ENCODE measurements around the gene SDHD. TPM values are rescaled to one million over a fixed set of nuclear protein-coding genes. Genes with fewer than 3 reads are reported as not detected.
A peak's percentile ranks its signal among the peaks of the same experiment; 100 is the strongest.

The SDHD gene
- total and polyA plus RNA-seq, 4 donors, result 154 to 277 (median 177) TPM

GRCh38 chr11:112100462-112100861 is 13.8 kb downstream of the SDHD start:
- no peak overlapping the region for H3K4me3 ChIP-seq (ENCODE audit: low read depth in 1 of 3, low read length in 3 of 3)
- H3K9me3 ChIP-seq (ENCODE audit: control insufficient read depth in 4 of 4, low read length in 3 of 4), result no peaks in the 10 kb centered on the region
- peak in 1 of 2 donors; percentile 19 for TF ChIP-seq RXRA (IDR thresholded peaks at IDR 0.05)
- TF ChIP-seq FOXA2 (IDR thresholded peaks at IDR 0.05), result no peak
- peak; percentile 55 to 61 for TF ChIP-seq HNF4A (conservative IDR thresholded peaks at IDR 0.05)
- no peaks in the 10 kb centered on the region for H3K27me3 ChIP-seq (ENCODE audit: control insufficient read depth in 4 of 4, insufficient read depth in 4 of 4, low read length in 3 of 4)
- peaks cover 0 to 6% (median 4%) of the 10 kb centered on the region in 4 donors for H3K4me1 ChIP-seq (ENCODE audit: control insufficient read depth in 4 of 4, insufficient read depth in 4 of 4, low read length in 3 of 4)
- peaks cover 0 to 18% (median 4%) of the 10 kb centered on the region in 4 donors for H3K36me3 ChIP-seq (ENCODE audit: control insufficient read depth in 4 of 4, insufficient read depth in 3 of 4, low read depth in 1 of 4, low read length in 3 of 4)
- H3K9ac ChIP-seq (ENCODE audit: low read depth in 1 of 2, low read length in 2 of 2), result no peak overlapping the region
- 24% methylated on average over 2 of the region's 2 CpGs for WGBS
- no peak overlapping the region for H3K27ac ChIP-seq (ENCODE audit: low read depth in 1 of 2, low read length in 2 of 2)
- DNase-seq (ENCODE audit: low spot score), result no peak

GRCh38 chr11:112103446-112103845 is 16.8 kb downstream of the SDHD start:
- Histone ChIP-seq H3K9me3 (ENCODE audit: control insufficient read depth in 4 of 4, low read length in 3 of 4) (no peaks in the 10 kb centered on the region), H3K27ac (ENCODE audit: low read depth in 1 of 2, low read length in 2 of 2) (no peak overlapping the region), H3K27me3 (ENCODE audit: control insufficient read depth in 4 of 4, insufficient read depth in 4 of 4, low read length in 3 of 4) (no peaks in the 10 kb centered on the region), H3K4me1 (ENCODE audit: control insufficient read depth in 4 of 4, insufficient read depth in 4 of 4, low read length in 3 of 4) (peaks cover 0 to 6% (median 4%) of the 10 kb centered on the region in 4 donors), H3K9ac (ENCODE audit: low read depth in 1 of 2, low read length in 2 of 2) (no peak overlapping the region), H3K36me3 (ENCODE audit: control insufficient read depth in 4 of 4, insufficient read depth in 3 of 4, low read depth in 1 of 4, low read length in 3 of 4) (no peaks in the 10 kb centered on the region), H3K4me3 (ENCODE audit: low read depth in 1 of 3, low read length in 3 of 3) (no peak overlapping the region)
- TF ChIP-seq TAF1 (conservative IDR thresholded peaks at IDR 0.05) (no peak), JUND (IDR thresholded peaks at IDR 0.05) (no peak), SP1 (IDR thresholded peaks at IDR 0.05) (no peak), EGR1 (IDR thresholded peaks at IDR 0.05; ENCODE audit: low read depth in 2 of 2) (no peak), MAX (IDR thresholded peaks at IDR 0.05) (no peak), HNF4A (conservative IDR thresholded peaks at IDR 0.05) (no peak), HNF4G (IDR thresholded peaks at IDR 0.05) (no peak), ATF3 (IDR thresholded peaks at IDR 0.05) (no peak), RAD21 (IDR thresholded peaks at IDR 0.05) (no peak), REST (IDR thresholded peaks at IDR 0.05) (no peak), NR2F2 (IDR thresholded peaks at IDR 0.05) (no peak), FOXA1 (IDR thresholded peaks at IDR 0.05) (no peak), CTCF (IDR thresholded peaks at IDR 0.05; ENCODE audit: low read depth, low read length, missing input control) (no peak)
- no peak for DNase-seq (ENCODE audit: low spot score)
- 80% methylated on average over 6 of the region's 6 CpGs for WGBS

All from liver (tissue), 9 donors.